ENCODE results near the gene C10orf88.

C10orf88 gene

GRCh38 chr10:122953902-122954730, at the start of gene C10orf88:
Gene C10orf88 (minus strand): TSS chr10:122954227. CDS start chr10:122954178, 49 bp downstream.
- peak; percentile 99 for DNase-seq

GRCh38 chr10:123001370-123001769, 47.3 kb upstream of the C10orf88 start:
- no peak for DNase-seq

- DNase-seq, result no peak
Measured at GRCh38 chr10:123000155-123000554, 46.1 kb upstream of the C10orf88 start.

GRCh38 chr10:122999347-122999746, 45.3 kb upstream of the C10orf88 start:
- no peak for DNase-seq

GRCh38 chr10:122998934-122999333, 44.9 kb upstream of the C10orf88 start:
- DNase-seq, result no peak

GRCh38 chr10:122998360-122998917, 44.4 kb upstream of the C10orf88 start:
- no peak for DNase-seq

GRCh38 chr10:122997864-122998263, 43.8 kb upstream of the C10orf88 start:
- DNase-seq, result no peak

- DNase-seq, result no peak
Measured at GRCh38 chr10:122995936-122996335, 41.9 kb upstream of the C10orf88 start.

GRCh38 chr10:122993797-122994336, 39.8 kb upstream of the C10orf88 start:
- DNase-seq, result no peak

GRCh38 chr10:122992031-122992585, 38.1 kb upstream of the C10orf88 start:
- no peak for DNase-seq

GRCh38 chr10:122990278-122990677, 36.3 kb upstream of the C10orf88 start:
- no peak for DNase-seq

- no peak for DNase-seq
Measured at GRCh38 chr10:122988501-122988900, 34.5 kb upstream of the C10orf88 start.

- no peak for DNase-seq
Measured at GRCh38 chr10:122986335-122986734, 32.3 kb upstream of the C10orf88 start.

- DNase-seq, result no peak
Measured at GRCh38 chr10:122984708-122985107, 30.7 kb upstream of the C10orf88 start.

- no peak for DNase-seq
Measured at GRCh38 chr10:122983898-122984297, 29.9 kb upstream of the C10orf88 start.

GRCh38 chr10:122981066-122981464, 27.0 kb upstream of the C10orf88 start:
- DNase-seq, result peak; percentile 56

GRCh38 chr10:122980209-122981065, 26.4 kb upstream of the C10orf88 start, which contains the start of gene PSTK:
Gene PSTK (plus strand): TSS chr10:122980401. CDS start chr10:122980480, 79 bp downstream.
- peak; percentile 95 for DNase-seq

- no peak for DNase-seq
Measured at GRCh38 chr10:122974543-122975064, 20.6 kb upstream of the C10orf88 start.

GRCh38 chr10:122974023-122974422, 20.0 kb upstream of the C10orf88 start:
- no peak for DNase-seq

- no peak for DNase-seq
Measured at GRCh38 chr10:122968698-122969097, 14.7 kb upstream of the C10orf88 start.

- DNase-seq, result no peak
Measured at GRCh38 chr10:122966879-122967278, 12.9 kb upstream of the C10orf88 start.

GRCh38 chr10:122962405-122962804, 8.4 kb upstream of the C10orf88 start:
- DNase-seq, result no peak

All from DMS53 (cell line).